ENCODE measurements around the gene TNNC2. TPM values are rescaled to one million over a fixed set of nuclear protein-coding genes. Genes with fewer than 3 reads are reported as not detected.

The TNNC2 gene
- total and polyA plus RNA-seq, 2 of the 13 experiments (the other 11 are each of a cell fraction or from before 2014, with no cell fraction given), result 1.8 to 4.7 TPM

DNA sequence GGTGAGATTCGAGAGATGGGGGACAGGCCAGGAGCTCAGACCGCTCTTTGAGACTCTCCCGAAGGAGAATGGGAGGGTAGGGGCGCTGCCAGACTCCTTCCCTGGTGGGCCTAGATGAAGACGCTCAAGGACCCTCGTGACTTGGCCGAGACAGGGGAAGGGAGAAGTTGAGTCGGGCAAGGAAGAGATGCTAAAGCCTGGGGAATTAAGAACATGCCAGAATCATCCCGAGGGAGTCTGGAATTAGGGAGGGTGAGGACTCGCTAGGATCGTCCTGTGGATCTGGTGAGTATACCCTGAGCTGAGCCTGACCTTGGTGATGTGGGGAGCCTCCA is 14.1 kb downstream of the TNNC2 start (continued):
- TF ChIP-seq, protein P1, sequence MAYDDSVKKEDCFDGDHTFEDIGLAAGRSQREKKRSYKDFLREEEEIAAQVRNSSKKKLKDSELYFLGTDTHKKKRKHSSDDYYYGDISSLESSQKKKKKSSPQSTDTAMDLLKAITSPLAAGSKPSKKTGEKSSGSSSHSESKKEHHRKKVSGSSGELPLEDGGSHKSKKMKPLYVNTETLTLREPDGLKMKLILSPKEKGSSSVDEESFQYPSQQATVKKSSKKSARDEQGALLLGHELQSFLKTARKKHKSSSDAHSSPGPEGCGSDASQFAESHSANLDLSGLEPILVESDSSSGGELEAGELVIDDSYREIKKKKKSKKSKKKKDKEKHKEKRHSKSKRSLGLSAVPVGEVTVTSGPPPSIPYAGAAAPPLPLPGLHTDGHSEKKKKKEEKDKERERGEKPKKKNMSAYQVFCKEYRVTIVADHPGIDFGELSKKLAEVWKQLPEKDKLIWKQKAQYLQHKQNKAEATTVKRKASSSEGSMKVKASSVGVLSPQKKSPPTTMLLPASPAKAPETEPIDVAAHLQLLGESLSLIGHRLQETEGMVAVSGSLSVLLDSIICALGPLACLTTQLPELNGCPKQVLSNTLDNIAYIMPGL (CRISPR knock-in tag; IDR thresholded peaks at IDR 0.05; ENCODE audit: borderline replicate concordance in 1 of 2, low read depth in 1 of 2), result 0 out of 4 replicates have a peak, but pooled peaks of 1 of the 2 experiments have one; percentile 48
- TF ChIP-seq CC2D1A (CRISPR knock-in tag; IDR thresholded peaks at IDR 0.05), result no peak
- TF ChIP-seq, protein P2, sequence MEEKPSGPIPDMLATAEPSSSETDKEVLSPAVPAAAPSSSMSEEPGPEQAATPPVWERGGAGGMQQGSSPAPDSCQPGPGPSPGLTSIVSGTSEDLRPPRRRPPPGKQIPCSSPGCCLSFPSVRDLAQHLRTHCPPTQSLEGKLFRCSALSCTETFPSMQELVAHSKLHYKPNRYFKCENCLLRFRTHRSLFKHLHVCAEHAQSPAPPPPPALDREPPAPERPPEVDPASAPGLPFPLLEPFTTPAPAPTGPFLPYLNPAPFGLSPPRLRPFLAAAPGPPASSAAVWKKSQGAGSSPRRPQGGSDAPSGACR (CRISPR knock-in tag; IDR thresholded peaks at IDR 0.05), result peak; percentile 47; the same call in 1 of the 2 replicates
- 0 out of 2 replicates have a peak, but pooled peaks have one; percentile 34 for TF ChIP-seq MTF2 (CRISPR knock-in tag; IDR thresholded peaks at IDR 0.05; ENCODE audit: borderline replicate concordance)
- TF ChIP-seq ZNF761 (CRISPR knock-in tag; conservative IDR thresholded peaks at IDR 0.05), result 0 out of 2 replicates have a peak, but pooled peaks have one; percentile 24
- no peak for TF ChIP-seq SALL1 (CRISPR knock-in tag; IDR thresholded peaks at IDR 0.05)
- TF ChIP-seq KLF16 (CRISPR knock-in tag; IDR thresholded peaks at IDR 0.05), result 0 out of 4 replicates have a peak, but pooled peaks of 1 of the 2 experiments have one; percentile 7
- TF ChIP-seq FOSL2 (CRISPR knock-in tag; IDR thresholded peaks at IDR 0.05), result no peak
- TF ChIP-seq, protein P3, sequence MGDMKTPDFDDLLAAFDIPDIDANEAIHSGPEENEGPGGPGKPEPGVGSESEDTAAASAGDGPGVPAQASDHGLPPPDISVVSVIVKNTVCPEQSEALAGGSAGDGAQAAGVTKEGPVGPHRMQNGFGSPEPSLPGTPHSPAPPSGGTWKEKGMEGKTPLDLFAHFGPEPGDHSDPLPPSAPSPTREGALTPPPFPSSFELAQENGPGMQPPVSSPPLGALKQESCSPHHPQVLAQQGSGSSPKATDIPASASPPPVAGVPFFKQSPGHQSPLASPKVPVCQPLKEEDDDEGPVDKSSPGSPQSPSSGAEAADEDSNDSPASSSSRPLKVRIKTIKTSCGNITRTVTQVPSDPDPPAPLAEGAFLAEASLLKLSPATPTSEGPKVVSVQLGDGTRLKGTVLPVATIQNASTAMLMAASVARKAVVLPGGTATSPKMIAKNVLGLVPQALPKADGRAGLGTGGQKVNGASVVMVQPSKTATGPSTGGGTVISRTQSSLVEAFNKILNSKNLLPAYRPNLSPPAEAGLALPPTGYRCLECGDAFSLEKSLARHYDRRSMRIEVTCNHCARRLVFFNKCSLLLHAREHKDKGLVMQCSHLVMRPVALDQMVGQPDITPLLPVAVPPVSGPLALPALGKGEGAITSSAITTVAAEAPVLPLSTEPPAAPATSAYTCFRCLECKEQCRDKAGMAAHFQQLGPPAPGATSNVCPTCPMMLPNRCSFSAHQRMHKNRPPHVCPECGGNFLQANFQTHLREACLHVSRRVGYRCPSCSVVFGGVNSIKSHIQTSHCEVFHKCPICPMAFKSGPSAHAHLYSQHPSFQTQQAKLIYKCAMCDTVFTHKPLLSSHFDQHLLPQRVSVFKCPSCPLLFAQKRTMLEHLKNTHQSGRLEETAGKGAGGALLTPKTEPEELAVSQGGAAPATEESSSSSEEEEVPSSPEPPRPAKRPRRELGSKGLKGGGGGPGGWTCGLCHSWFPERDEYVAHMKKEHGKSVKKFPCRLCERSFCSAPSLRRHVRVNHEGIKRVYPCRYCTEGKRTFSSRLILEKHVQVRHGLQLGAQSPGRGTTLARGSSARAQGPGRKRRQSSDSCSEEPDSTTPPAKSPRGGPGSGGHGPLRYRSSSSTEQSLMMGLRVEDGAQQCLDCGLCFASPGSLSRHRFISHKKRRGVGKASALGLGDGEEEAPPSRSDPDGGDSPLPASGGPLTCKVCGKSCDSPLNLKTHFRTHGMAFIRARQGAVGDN (CRISPR knock-in tag; IDR thresholded peaks at IDR 0.05), result 0 out of 2 replicates have a peak, but pooled peaks have one; percentile 56
- no peak for TF ChIP-seq ZNF232 (CRISPR knock-in tag; IDR thresholded peaks at IDR 0.05; ENCODE audit: borderline replicate concordance)
- TF ChIP-seq BRD4 (CRISPR knock-in tag; IDR thresholded peaks at IDR 0.05), result 0 out of 2 replicates have a peak, but pooled peaks have one; percentile 10
- TF ChIP-seq ATAD3A (CRISPR knock-in tag; IDR thresholded peaks at IDR 0.05), result no peak
- no peak for TF ChIP-seq SMARCC2 (IDR thresholded peaks at IDR 0.05)
- TF ChIP-seq ZNF644 (CRISPR knock-in tag; IDR thresholded peaks at IDR 0.05; ENCODE audit: low read depth), result no peak
